Esophagus squamous epithelium (tissue), 4 donors: ENCODE data around the gene FEM1C.

Experiments used
- POLR2A ChIP-seq, 4 donors: fragments of 450-650 bp; IDR thresholded peaks; one replicate each; pipeline ENCODE4 v1.6.1; 2017; ENCODE audit warnings: antibody characterized with exemption in 4 of 4, mild to moderate bottlenecking in 4 of 4, moderate library complexity in 3 of 4
- TF ChIP-seq, protein P1 (sequence below), 6 experiments: fragments of 450-650 bp in 4 of 6; fragments of 200-600 bp in 2 of 6; sonication (generic) in 2 of 6; IDR thresholded peaks; one replicate each; pipeline ENCODE4 v1.5.1; 2016 to 2019; ENCODE audit warnings: antibody characterized with exemption in 6 of 6, mild to moderate bottlenecking in 4 of 6, moderate library complexity in 4 of 6

DNA sequence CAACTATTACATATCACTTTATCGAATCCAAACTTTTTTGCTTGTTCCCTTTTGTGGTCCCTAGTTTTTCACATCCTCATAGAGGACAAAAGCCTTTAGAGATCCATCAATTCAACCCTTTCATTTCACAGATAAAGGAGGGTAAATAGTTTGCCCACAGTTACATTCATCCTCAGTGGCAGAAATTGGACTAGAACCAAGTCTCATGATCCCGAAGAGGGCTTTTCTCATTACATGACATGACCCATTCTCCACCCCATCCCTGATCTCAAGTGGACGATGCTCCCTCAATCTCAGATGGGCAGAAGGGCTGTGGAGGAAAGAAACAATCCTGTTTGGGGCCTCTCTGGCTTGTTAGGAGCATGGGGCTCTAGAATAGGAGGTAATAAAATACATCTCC is 34.6 kb upstream of the FEM1C start:
- TF ChIP-seq, protein P1, sequence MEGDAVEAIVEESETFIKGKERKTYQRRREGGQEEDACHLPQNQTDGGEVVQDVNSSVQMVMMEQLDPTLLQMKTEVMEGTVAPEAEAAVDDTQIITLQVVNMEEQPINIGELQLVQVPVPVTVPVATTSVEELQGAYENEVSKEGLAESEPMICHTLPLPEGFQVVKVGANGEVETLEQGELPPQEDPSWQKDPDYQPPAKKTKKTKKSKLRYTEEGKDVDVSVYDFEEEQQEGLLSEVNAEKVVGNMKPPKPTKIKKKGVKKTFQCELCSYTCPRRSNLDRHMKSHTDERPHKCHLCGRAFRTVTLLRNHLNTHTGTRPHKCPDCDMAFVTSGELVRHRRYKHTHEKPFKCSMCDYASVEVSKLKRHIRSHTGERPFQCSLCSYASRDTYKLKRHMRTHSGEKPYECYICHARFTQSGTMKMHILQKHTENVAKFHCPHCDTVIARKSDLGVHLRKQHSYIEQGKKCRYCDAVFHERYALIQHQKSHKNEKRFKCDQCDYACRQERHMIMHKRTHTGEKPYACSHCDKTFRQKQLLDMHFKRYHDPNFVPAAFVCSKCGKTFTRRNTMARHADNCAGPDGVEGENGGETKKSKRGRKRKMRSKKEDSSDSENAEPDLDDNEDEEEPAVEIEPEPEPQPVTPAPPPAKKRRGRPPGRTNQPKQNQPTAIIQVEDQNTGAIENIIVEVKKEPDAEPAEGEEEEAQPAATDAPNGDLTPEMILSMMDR (IDR thresholded peaks at IDR 0.05): no peak
- no peak for TF ChIP-seq POLR2A (IDR thresholded peaks at IDR 0.05)
